ENCODE measurements around the gene CLSTN1. TPM values are rescaled to one million over a fixed set of nuclear protein-coding genes. Genes with fewer than 3 reads are reported as not detected.
"Not testable (repeated sequence)": the region's sequence is repeated elsewhere in the genome, so short reads cannot be mapped to it uniquely, and the experiment has no call there.

CLSTN1 gene
- total RNA-seq, 3 donors from 2014 or later, result 166 to 275 (median 224) TPM

DNA sequence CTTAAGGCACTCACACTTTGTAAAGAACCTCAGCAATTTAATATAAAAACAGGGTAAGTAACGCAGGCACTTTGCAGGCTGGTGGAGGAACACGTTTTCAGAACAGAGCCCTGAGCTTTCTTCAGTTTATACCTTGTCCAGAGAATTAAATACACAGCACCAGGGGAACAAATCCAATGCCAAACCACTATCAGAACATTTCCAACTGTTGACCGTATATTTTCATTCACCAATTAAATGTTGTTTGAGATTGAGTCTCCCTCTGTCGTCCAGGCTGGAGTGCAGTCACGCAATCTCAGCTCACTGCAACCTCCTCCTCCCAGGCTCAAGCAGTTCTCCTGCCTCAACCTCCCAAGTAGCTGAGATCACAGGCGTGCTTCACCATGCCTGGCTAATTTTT, 29.7 kb downstream of the CLSTN1 start:
- TF ChIP-seq, protein P1, sequence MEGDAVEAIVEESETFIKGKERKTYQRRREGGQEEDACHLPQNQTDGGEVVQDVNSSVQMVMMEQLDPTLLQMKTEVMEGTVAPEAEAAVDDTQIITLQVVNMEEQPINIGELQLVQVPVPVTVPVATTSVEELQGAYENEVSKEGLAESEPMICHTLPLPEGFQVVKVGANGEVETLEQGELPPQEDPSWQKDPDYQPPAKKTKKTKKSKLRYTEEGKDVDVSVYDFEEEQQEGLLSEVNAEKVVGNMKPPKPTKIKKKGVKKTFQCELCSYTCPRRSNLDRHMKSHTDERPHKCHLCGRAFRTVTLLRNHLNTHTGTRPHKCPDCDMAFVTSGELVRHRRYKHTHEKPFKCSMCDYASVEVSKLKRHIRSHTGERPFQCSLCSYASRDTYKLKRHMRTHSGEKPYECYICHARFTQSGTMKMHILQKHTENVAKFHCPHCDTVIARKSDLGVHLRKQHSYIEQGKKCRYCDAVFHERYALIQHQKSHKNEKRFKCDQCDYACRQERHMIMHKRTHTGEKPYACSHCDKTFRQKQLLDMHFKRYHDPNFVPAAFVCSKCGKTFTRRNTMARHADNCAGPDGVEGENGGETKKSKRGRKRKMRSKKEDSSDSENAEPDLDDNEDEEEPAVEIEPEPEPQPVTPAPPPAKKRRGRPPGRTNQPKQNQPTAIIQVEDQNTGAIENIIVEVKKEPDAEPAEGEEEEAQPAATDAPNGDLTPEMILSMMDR (IDR thresholded peaks at IDR 0.05), result no peak
- H3K9me3 ChIP-seq, result no peaks in the 10 kb centered on the region
- no peak for ATAC-seq
- H3K4me3 ChIP-seq, result no peak overlapping the region
- intact Hi-C loops (cut with DNase I, micrococcal nuclease), result no loop called here
- DNase-seq, result no peak
- H3K36me3 ChIP-seq (ENCODE audit: low read depth), result no peaks in the 10 kb centered on the region
- H3K4me1 ChIP-seq (ENCODE audit: low read depth), result peaks cover 8% of the 10 kb centered on the region

DNA sequence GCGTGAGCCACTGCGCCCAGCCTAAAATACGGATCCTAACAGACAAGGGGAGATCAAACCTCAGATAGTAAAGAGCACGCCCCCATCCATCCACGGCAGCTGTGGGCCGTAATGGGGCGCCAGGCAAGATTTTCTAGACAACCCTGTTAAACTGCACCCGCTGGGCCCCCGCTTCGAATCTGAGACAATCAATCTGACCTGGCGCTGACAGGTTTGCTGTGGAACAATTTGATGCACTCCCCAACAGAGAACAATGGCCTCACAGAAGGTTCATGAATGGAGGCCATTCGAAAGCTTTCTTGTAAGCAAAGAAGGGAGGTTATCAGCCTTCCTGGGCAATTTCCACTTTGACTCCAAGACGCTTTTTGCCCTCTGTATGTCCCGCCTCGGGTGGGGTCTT, 30.5 kb downstream of the CLSTN1 start:
- intact Hi-C loops (cut with DNase I, micrococcal nuclease), result no loop called here
- ATAC-seq (no peak), DNase-seq (no peak)

DNA sequence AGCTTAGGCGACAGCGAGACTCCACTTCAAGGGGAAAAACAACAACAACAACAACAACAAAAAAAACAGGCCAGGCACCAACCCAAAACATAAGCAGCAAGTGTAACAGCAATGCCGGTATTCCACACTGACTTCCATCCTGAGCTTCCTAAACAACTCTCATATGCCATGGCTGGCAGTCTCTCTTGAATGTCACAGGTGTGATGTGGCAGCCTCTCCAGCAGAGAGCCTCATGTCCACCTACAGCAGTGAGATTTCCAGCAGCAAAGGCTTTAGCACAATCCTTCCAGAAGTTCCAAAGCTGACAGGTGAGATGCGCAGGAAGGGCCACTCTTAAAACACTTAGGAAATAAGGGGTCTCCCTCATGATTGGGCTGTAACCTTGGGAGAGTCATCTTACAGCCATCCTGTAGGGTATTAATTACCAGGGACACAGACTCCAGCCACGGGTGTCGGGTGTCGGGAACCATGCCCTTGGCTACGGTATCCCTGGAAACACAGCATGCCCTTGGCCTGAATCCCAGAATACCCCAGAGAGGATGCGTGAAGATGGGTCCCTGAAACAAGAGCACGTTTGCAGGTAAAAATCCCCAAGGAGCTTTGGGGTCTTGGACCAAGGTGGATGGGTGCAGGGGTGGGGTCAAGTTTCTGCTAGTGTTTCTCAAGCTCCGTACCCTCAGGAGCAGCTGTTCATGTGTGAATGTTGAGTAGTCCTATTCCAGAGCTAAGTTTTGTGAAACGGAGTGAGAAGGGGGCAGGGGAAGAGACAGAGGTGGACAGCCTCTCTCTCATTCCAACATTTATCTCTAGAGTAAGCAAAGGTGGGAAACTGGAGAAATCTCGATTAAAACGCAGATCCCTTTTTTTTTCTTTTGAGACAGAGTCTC, 31.4 kb downstream of the CLSTN1 start:
- peak; percentile 73 for ATAC-seq
- no peaks in the 10 kb centered on the region for H3K9me3 ChIP-seq
- H3K4me3 ChIP-seq, result no peak overlapping the region
- intact Hi-C loops (cut with DNase I, micrococcal nuclease), result no loop called here
- TF ChIP-seq, protein P1 (IDR thresholded peaks at IDR 0.05), result no peak
- DNase-seq, result no peak
- no peaks in the 10 kb centered on the region for H3K36me3 ChIP-seq (ENCODE audit: low read depth)
- peaks cover 4% of the 10 kb centered on the region for H3K4me1 ChIP-seq (ENCODE audit: low read depth)

More for the DNA sequence above, 30.5 kb downstream of the CLSTN1 start:
- TF ChIP-seq, protein P1 (IDR thresholded peaks at IDR 0.05), result no peak
- no peak overlapping the region for H3K4me3 ChIP-seq
- H3K9me3 ChIP-seq, result no peaks in the 10 kb centered on the region
- H3K36me3 ChIP-seq (ENCODE audit: low read depth), result no peaks in the 10 kb centered on the region
- peaks cover 8% of the 10 kb centered on the region for H3K4me1 ChIP-seq (ENCODE audit: low read depth)

DNA sequence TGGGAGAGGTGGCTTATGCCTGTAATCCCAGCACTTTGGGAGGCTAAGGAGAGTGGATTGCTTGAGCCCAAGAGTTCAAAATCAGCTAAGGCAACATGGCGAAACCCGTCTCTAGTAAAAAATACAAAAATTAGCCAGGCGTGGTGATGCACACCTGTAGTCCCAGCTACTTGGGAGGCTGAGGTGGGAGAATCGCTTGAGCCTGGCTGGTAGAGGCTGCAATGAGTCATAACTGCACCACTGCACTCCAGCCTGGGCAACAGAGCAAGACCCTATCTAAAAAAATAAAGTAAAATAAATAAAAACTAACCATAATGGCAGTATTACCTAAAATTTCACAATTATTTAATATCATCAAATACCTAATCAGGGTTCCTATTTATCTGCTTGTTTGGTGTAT, 34.1 kb downstream of the CLSTN1 start:
- H3K4me1 ChIP-seq (ENCODE audit: low read depth); DNase-seq; H3K36me3 ChIP-seq (ENCODE audit: low read depth); H3K9me3 ChIP-seq; H3K4me3 ChIP-seq; ATAC-seq: not testable (repeated sequence)
- intact Hi-C loops (cut with DNase I, micrococcal nuclease), result loop anchor here in 1 of 2 donors (10.0 kb wide), 1 partner anchor 75 kb away; no protein-coding TSS in a partner anchor

DNA sequence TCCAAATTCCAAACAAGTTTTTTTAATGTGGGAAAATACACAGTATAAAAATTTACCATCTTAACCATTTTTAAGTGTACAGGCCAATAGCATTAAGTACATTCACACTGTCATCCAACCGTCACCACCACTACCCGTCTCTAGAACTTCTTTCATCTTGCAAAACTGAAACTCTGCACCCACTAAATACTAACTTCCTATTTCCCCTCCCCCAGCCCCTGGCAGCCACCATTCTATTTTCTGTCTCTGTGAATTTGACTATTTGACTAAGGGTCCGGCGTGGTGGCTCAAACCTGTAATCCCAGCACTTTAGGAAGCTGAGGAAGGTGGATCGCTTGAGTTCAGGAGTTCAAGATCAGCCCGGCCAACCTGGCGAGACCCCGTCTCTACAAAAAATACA, 36.1 kb downstream of the CLSTN1 start:
- TF ChIP-seq, protein P1 (IDR thresholded peaks at IDR 0.05), result no peak
- H3K9me3 ChIP-seq, result no peaks in the 10 kb centered on the region
- intact Hi-C loops (cut with DNase I, micrococcal nuclease), result loop anchor here in 1 of 2 donors (10.0 kb wide), 1 partner anchor 77 kb away; no protein-coding TSS in a partner anchor
- H3K4me1 ChIP-seq (ENCODE audit: low read depth), result no peaks in the 10 kb centered on the region
- no peak overlapping the region for H3K4me3 ChIP-seq
- no peaks in the 10 kb centered on the region for H3K36me3 ChIP-seq (ENCODE audit: low read depth)
- DNase-seq (peak in 1 of 3 donors; percentile 44), ATAC-seq (peak; percentile 67)

DNA sequence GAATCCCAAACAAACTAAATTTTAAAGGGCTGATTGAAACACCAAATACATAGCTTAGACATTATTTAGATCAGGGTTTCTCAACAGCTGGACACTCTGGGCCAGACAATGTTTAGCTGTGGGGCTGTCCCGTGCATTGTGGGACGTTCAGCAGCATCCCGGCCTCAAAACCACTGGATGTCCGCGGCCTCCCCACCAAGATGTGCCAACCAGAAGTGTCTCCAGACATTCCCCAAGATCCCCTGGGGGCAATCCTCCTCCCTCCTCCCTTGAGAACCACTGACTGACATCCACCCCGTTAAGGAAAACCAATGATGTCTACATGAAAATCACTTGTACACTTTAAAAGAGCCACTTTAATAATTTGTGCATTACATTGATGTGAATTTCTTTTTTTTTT, 38.4 kb downstream of the CLSTN1 start:
- Histone ChIP-seq H3K9me3 (no peaks in the 10 kb centered on the region), H3K36me3 (ENCODE audit: low read depth) (no peaks in the 10 kb centered on the region), H3K4me3 (no peak overlapping the region), H3K4me1 (ENCODE audit: low read depth) (no peaks in the 10 kb centered on the region)
- TF ChIP-seq, protein P1 (IDR thresholded peaks at IDR 0.05), result no peak
- intact Hi-C loops (cut with DNase I, micrococcal nuclease), result loop anchor here (2.0 to 10.0 kb wide), 2 partner anchors 79 to 81 kb away; no protein-coding TSS in a partner anchor
- ATAC-seq (no peak), DNase-seq (no peak)
